Activated B cell treated with CpG ODN at 0.5 μM for 24 hours (primary cell): ENCODE data around the gene GPR146. TPM values are rescaled to one million over a fixed set of nuclear protein-coding genes. Genes with fewer than 3 reads are reported as not detected.

Experiments
- ATAC-seq: fragments of 200-7000 bp; cut with Tn5 transposase; one replicate; pipeline ENCODE4 v1.10.0; 2021; ENCODE audit warnings: low read depth, mild to moderate bottlenecking, moderate library complexity
- CTCF ChIA-PET: fragments of 350-600 bp; sonication (Branson Sonifier 250); formaldehyde crosslinking; loops from one replicate; lab custom pipeline; 2021; ENCODE audit warnings: antibody characterized with exemption; lab: Charles Lee
- POLR2A ChIA-PET: fragments of 350-600 bp; sonication (Branson Sonifier 250); formaldehyde crosslinking; loops from one replicate; lab custom pipeline; 2021; ENCODE audit warnings: antibody characterized with exemption; lab: Charles Lee
- DNase-seq: peaks from one replicate; pipeline ENCODE4 v3.0.0; 2022
- H3K27ac Mint-ChIP-seq: one replicate; pipeline ENCODE4 v1.8.0; 2020; ENCODE audit warnings: mixed read lengths
- H3K27me3 Mint-ChIP-seq: one replicate; pipeline ENCODE4 v1.8.0; 2021; ENCODE audit warnings: mixed read lengths
- H3K36me3 Mint-ChIP-seq: one replicate; pipeline ENCODE4 v1.8.0; 2021; ENCODE audit warnings: low read depth, mixed read lengths
- H3K4me1 Mint-ChIP-seq: one replicate; pipeline ENCODE4 v1.8.0; 2021; ENCODE audit warnings: mixed read lengths
- H3K4me3 Mint-ChIP-seq: one replicate; pipeline ENCODE4 v1.8.0; 2020; ENCODE audit warnings: mild to moderate bottlenecking, mixed read lengths
- H3K9me3 Mint-ChIP-seq: one replicate; pipeline ENCODE4 v1.8.0; 2020; ENCODE audit warnings: mixed read lengths
- CTCF ChIP-seq: fragments of 200-600 bp; IDR thresholded peaks from one replicate; pipeline ENCODE4 v1.8.0; 2022; ENCODE audit warnings: antibody characterized with exemption, mild to moderate bottlenecking
- intact Hi-C: fragments of 100-400 bp; cut with micrococcal nuclease; formaldehyde crosslinking; loops from one replicate; pipeline ENCODE4 v1.15.1; 2024
- total RNA-seq: library from RNA; stranded (reverse); gene quantifications from 2 replicates; pipeline ENCODE4 v1.2.3, GENCODE V29; 2022

Gene GPR146
- total RNA-seq, 1 donor from 2014 or later: 6.9 TPM

- H3K9me3 Mint-ChIP-seq: no peaks in the 10 kb centered on the region
- no peak overlapping the region for H3K4me3 Mint-ChIP-seq
- no peaks in the 10 kb centered on the region for H3K27me3 Mint-ChIP-seq
- no peak for TF ChIP-seq CTCF
- DNase-seq (no peak), ATAC-seq (no peak)
- ChIA-PET CTCF (no interaction called here), POLR2A (interaction anchor here (0.6 kb wide), 1 partner anchor 55 kb away, joined by 3 read pairs; no protein-coding TSS in a partner anchor)
- no peaks in the 10 kb centered on the region for H3K36me3 Mint-ChIP-seq
- peak overlapping the region; percentile 24 for H3K27ac Mint-ChIP-seq
- intact Hi-C loops: no loop called here
- H3K4me1 Mint-ChIP-seq: peaks cover 33% of the 10 kb centered on the region
Observed at GRCh38 chr7:1083729-1084657, 39.6 kb downstream of the GPR146 start.

GRCh38 chr7:1085266-1085665, 40.9 kb downstream of the GPR146 start:
- POLR2A ChIA-PET: interaction anchor here (1.1 to 2.0 kb wide), 4 partner anchors 18 to 110 kb away, joined by 3 to 10 read pairs (median 6); partner anchors contain the start of genes COX19 and ZFAND2A

GRCh38 chr7:1085910-1086421, 41.6 kb downstream of the GPR146 start:
- Mint-ChIP-seq H3K9me3 (no peaks in the 10 kb centered on the region), H3K36me3 (no peaks in the 10 kb centered on the region), H3K27ac (peak overlapping the region; percentile 65), H3K27me3 (no peaks in the 10 kb centered on the region), H3K4me3 (peak overlapping the region; percentile 24), H3K4me1 (peaks cover 33% of the 10 kb centered on the region)
- no peak for DNase-seq
- CTCF ChIA-PET: interaction anchor here (0.7 to 3.2 kb wide), 15 partner anchors 10 to 109 kb away, joined by 3 to 20 read pairs (median 5); partner anchors contain the start of gene GPR146
- intact Hi-C loops: loop anchor here (1.0 to 5.0 kb wide), 5 partner anchors 17 to 94 kb away; a partner anchor contains a TSS
- ATAC-seq: peak; percentile 3
- TF ChIP-seq CTCF: no peak
- POLR2A ChIA-PET: interaction anchor here (0.5 to 2.0 kb wide), 12 partner anchors 17 to 213 kb away, joined by 3 to 18 read pairs (median 4); partner anchors contain the start of genes COX19, GPR146 and ZFAND2A

More at GRCh38 chr7:1085266-1085665, 40.9 kb downstream of the GPR146 start:
- Mint-ChIP-seq H3K9me3 (no peaks in the 10 kb centered on the region), H3K4me1 (peaks cover 33% of the 10 kb centered on the region), H3K27ac (no peak overlapping the region), H3K27me3 (no peaks in the 10 kb centered on the region), H3K36me3 (no peaks in the 10 kb centered on the region), H3K4me3 (no peak overlapping the region)
- intact Hi-C loops: loop anchor here (5.0 kb wide), 1 partner anchor 93 kb away; no protein-coding TSS in a partner anchor
- no peak for TF ChIP-seq CTCF
- ATAC-seq (no peak), DNase-seq (no peak)
- CTCF ChIA-PET: interaction anchor here (1.2 to 2.2 kb wide), 4 partner anchors 19 to 92 kb away, joined by 5 to 20 read pairs (median 8); no protein-coding TSS in a partner anchor

GRCh38 chr7:1086588-1087464, 42.5 kb downstream of the GPR146 start:
- POLR2A ChIA-PET: interaction anchor here (0.5 to 2.0 kb wide), 11 partner anchors 16 to 214 kb away, joined by 3 to 18 read pairs (median 4); partner anchors contain the start of genes COX19, GPR146 and ZFAND2A
- peak; percentile 95 for TF ChIP-seq CTCF
- ATAC-seq: peak; percentile 91
- peaks cover 3% of the 10 kb centered on the region for H3K36me3 Mint-ChIP-seq
- H3K4me3 Mint-ChIP-seq: peak overlapping the region; percentile 83
- peak; percentile 77 for DNase-seq
- H3K27me3 Mint-ChIP-seq: no peaks in the 10 kb centered on the region
- peaks cover 33% of the 10 kb centered on the region for H3K4me1 Mint-ChIP-seq
- peak overlapping the region; percentile 70 for H3K27ac Mint-ChIP-seq
- intact Hi-C loops: loop anchor here (1.0 to 5.0 kb wide), 7 partner anchors 16 to 95 kb away; a partner anchor contains a TSS
- no peaks in the 10 kb centered on the region for H3K9me3 Mint-ChIP-seq
- CTCF ChIA-PET: interaction anchor here (0.7 to 3.2 kb wide), 16 partner anchors 10 to 110 kb away, joined by 3 to 20 read pairs (median 4); partner anchors contain the start of gene GPR146
